ENCODE results near the gene PAPSS2.
"Not testable (repeated sequence)": the region's sequence is repeated elsewhere in the genome, so short reads cannot be mapped to it uniquely, and the experiment has no call there.

The PAPSS2 gene

GRCh38 chr10:87733081-87733480 is 73.4 kb downstream of the PAPSS2 start:
- TF ChIP-seq CTCF (IDR thresholded peaks at IDR 0.05; ENCODE audit: insufficient read depth, low read length) (no peak), GABPA (IDR thresholded peaks at IDR 0.05; ENCODE audit: low read depth) (no peak), REST (IDR thresholded peaks at IDR 0.05; ENCODE audit: insufficient replicate concordance, low read depth) (no peak), SPI1 (IDR thresholded peaks at IDR 0.05; ENCODE audit: borderline replicate concordance, low read depth) (no peak), POLR2AphosphoS5 (IDR thresholded peaks at IDR 0.05; ENCODE audit: low read depth) (no peak)
- H3K27ac ChIP-seq (replicated peaks), result no peak overlapping the region
- no peak overlapping the region for H3K4me3 ChIP-seq (replicated peaks; ENCODE audit: insufficient read depth, low read length)
- H3K27me3 ChIP-seq (ENCODE audit: insufficient read depth, poor library complexity, severe bottlenecking), result no peaks in the 10 kb centered on the region
- DNase-seq (ENCODE audit: low read depth in 1 of 2, low spot score in 1 of 2), result no peak

DNA sequence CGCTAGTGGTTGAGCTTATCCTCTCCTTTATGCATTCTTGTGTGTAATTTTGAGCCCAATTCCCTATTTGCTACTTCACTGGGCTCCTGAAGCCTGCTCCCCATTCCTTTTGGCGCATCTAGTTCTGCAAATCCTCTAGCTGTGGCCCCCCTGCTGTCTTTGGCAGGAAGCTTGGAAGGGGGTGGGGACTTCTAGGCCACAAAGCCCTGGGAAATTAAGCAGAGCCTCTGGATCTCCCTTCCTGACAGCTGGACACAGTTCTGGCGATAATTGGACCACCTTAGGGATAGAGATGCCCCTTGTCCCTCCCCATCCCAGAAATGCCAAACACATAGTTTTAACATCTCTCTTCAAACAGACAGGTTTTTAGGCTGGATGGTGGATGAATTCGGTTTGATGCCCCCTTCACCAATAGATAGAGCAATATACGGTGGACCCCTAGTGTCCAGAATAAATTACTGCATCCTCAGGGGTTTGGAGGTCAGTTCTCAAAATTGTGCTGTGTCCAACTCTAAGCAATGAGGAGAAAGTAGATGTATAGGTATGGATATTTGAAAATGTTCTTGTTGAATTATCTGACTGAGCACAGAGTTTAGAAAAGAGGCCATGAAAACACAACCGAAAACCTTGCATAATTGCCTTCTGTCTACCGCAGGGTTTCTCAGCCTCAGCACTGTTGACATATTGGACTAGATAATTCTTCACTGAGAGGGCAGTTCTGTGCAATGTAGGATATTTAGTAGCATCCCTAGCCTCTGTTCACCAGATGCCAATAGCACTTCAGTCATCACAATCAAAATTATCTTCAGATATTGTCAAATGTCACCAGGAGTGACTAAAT is 75.5 kb downstream of the PAPSS2 start:
- DNase-seq (ENCODE audit: low read depth in 1 of 2, low spot score in 1 of 2), result no peak
- Histone ChIP-seq H3K27ac (replicated peaks) (no peak overlapping the region), H3K27me3 (ENCODE audit: insufficient read depth, poor library complexity, severe bottlenecking) (no peaks in the 10 kb centered on the region), H3K4me3 (replicated peaks; ENCODE audit: insufficient read depth, low read length) (no peak overlapping the region)
- TF ChIP-seq SPI1 (IDR thresholded peaks at IDR 0.05; ENCODE audit: borderline replicate concordance, low read depth) (no peak), REST (IDR thresholded peaks at IDR 0.05; ENCODE audit: insufficient replicate concordance, low read depth) (no peak), POLR2AphosphoS5 (IDR thresholded peaks at IDR 0.05; ENCODE audit: low read depth) (no peak), GABPA (IDR thresholded peaks at IDR 0.05; ENCODE audit: low read depth) (no peak), CTCF (IDR thresholded peaks at IDR 0.05; ENCODE audit: insufficient read depth, low read length) (peak; percentile 36)

- not testable (repeated sequence) for H3K4me3 ChIP-seq (replicated peaks; ENCODE audit: insufficient read depth, low read length); H3K27ac ChIP-seq (replicated peaks); DNase-seq (ENCODE audit: low read depth in 1 of 2, low spot score in 1 of 2); H3K27me3 ChIP-seq (ENCODE audit: insufficient read depth, poor library complexity, severe bottlenecking)
These were observed 78.6 kb downstream of the PAPSS2 start for GRCh38 chr10:87738253-87738652.

GRCh38 chr10:87739703-87740102 is 80.0 kb downstream of the PAPSS2 start:
- DNase-seq (ENCODE audit: low read depth in 1 of 2, low spot score in 1 of 2), result no peak
- no peaks in the 10 kb centered on the region for H3K27me3 ChIP-seq (ENCODE audit: insufficient read depth, poor library complexity, severe bottlenecking)
- no peak overlapping the region for H3K27ac ChIP-seq (replicated peaks)
- TF ChIP-seq CTCF (IDR thresholded peaks at IDR 0.05; ENCODE audit: insufficient read depth, low read length) (no peak), SPI1 (IDR thresholded peaks at IDR 0.05; ENCODE audit: borderline replicate concordance, low read depth) (peak; percentile 46; the same call in 1 of the 2 replicates)
- no peak overlapping the region for H3K4me3 ChIP-seq (replicated peaks; ENCODE audit: insufficient read depth, low read length)

Data from HL-60 (cell line).